SK-N-SH (cell line): ENCODE data around the gene KPNA4. TPM values are rescaled to one million over a fixed set of nuclear protein-coding genes. Genes with fewer than 3 reads are reported as not detected.

Experiments used
- CTCF ChIA-PET: fragments of 300-600, 350-600 bp; formaldehyde crosslinking; extraction: SDS; loops from one replicate; lab custom pipeline; 2021; lab: Yijun Ruan, JAX
- POLR2A ChIA-PET: fragments of 350-600 bp; sonication (Branson Sonifier 250); formaldehyde crosslinking; extraction: SDS; loops from one replicate; lab custom pipeline; 2020; ENCODE audit warnings: antibody characterized with exemption, inconsistent platforms; lab: Yijun Ruan, JAX
- DNase-seq: peaks from one replicate; pipeline ENCODE4 v3.0.0; 2012
- H2AFZ ChIP-seq: fragments of 200-600 bp; sonication (generic); 2 replicates; pipeline ENCODE4 v1.8.1; 2016; ENCODE audit warnings: antibody characterized with exemption, mild to moderate bottlenecking, low read depth
- H3F3A ChIP-seq: fragments of 200-600 bp; sonication (generic); replicated peaks from 2 replicates; pipeline ENCODE3; 2016; ENCODE audit warnings: antibody characterized with exemption, mild to moderate bottlenecking; ENCODE audit not compliant: insufficient read depth
- H3K27ac ChIP-seq, 2 experiments: fragments of 200-500 bp in 1 of 2; fragments of 200-600 bp in 1 of 2; sonication (Bioruptor generic) in 1 of 2; sonication (generic), shearing (Covaris generic) in 1 of 2; 2 replicates each; pipeline versions ENCODE4 v1.5.1 to v1.6.1; 2014 to 2016; ENCODE audit warnings: low read depth in 2 of 2, inconsistent platforms in 1 of 2, low read length in 1 of 2, mild to moderate bottlenecking in 1 of 2, mixed read lengths in 1 of 2
- H3K27me3 ChIP-seq: fragments of 200-600 bp; sonication (generic), shearing (Covaris generic); 2 replicates; pipeline ENCODE4 v1.6.1; 2016; ENCODE audit warnings: mixed run types; ENCODE audit not compliant: insufficient read depth
- H3K36me3 ChIP-seq, 2 experiments: fragments of 200-500 bp in 1 of 2; fragments of 200-600 bp in 1 of 2; sonication (Bioruptor generic) in 1 of 2; sonication (generic) in 1 of 2; replicated peaks in 1 of 2; 2 replicates each; pipeline versions ENCODE3 to v1.5.1; 2014 to 2016; ENCODE audit warnings: low read length in 1 of 2, mild to moderate bottlenecking in 1 of 2; ENCODE audit not compliant: insufficient read depth in 2 of 2, control insufficient read depth in 1 of 2
- H3K4me1 ChIP-seq, 2 experiments: fragments of 200-500 bp in 1 of 2; fragments of 200-600 bp in 1 of 2; sonication (Bioruptor generic) in 1 of 2; sonication (generic), shearing (Covaris generic) in 1 of 2; 2 replicates each; pipeline versions ENCODE4 v1.5.1 to v1.6.1; 2014 to 2016; ENCODE audit warnings: low read depth in 1 of 2, low read length in 1 of 2, mixed run types in 1 of 2; ENCODE audit not compliant: insufficient read depth in 2 of 2, control insufficient read depth in 1 of 2
- H3K4me2 ChIP-seq: fragments of 200-600 bp; sonication (generic), shearing (Covaris generic); 2 replicates; pipeline ENCODE4 v1.6.1; 2017; ENCODE audit warnings: mixed run types
- H3K4me3 ChIP-seq, 2 experiments: fragments of 200-500 bp in 1 of 2; fragments of 200-600 bp in 1 of 2; sonication (Bioruptor generic) in 1 of 2; sonication (generic), shearing (Covaris generic) in 1 of 2; 2 replicates each; pipeline versions ENCODE4 v1.5.1 to v1.8.1; 2014 to 2016; ENCODE audit warnings: low read depth in 2 of 2, inconsistent platforms in 1 of 2, low read length in 1 of 2, mild to moderate bottlenecking in 1 of 2, mixed read lengths in 1 of 2, moderate library complexity in 1 of 2
- H3K79me2 ChIP-seq: fragments of 200-600 bp; sonication (generic); 2 replicates; pipeline ENCODE4 v1.8.1; 2017; ENCODE audit warnings: mild to moderate bottlenecking; ENCODE audit not compliant: insufficient read depth
- H3K9ac ChIP-seq: fragments of 200-600 bp; sonication (generic); 2 replicates; pipeline ENCODE4 v1.6.1; 2017; ENCODE audit warnings: mixed run types
- H3K9me2 ChIP-seq: fragments of 200-600 bp; sonication (generic); 2 replicates; pipeline ENCODE4 v1.6.1; 2017; ENCODE audit warnings: mixed run types
- H3K9me3 ChIP-seq: fragments of 200-600 bp; sonication (generic); 2 replicates; pipeline ENCODE4 v1.6.1; 2017; ENCODE audit warnings: mixed run types, mild to moderate bottlenecking, moderate library complexity
- H4K20me1 ChIP-seq: fragments of 200-600 bp; sonication (generic); 2 replicates; pipeline ENCODE4 v1.6.1; 2017; ENCODE audit warnings: mild to moderate bottlenecking, mixed run types; ENCODE audit not compliant: insufficient read depth
- CTCF ChIP-seq: fragments of 200-600 bp; sonication (generic); IDR thresholded peaks from 2 replicates; pipeline ENCODE4 v1.6.1; 2017; ENCODE audit warnings: antibody characterized with exemption, mild to moderate bottlenecking, moderate library complexity
- FOSL2 ChIP-seq: IDR thresholded peaks from 2 replicates; pipeline ENCODE4 v1.4.0; 2012; ENCODE audit warnings: low read depth, mild to moderate bottlenecking, moderate library complexity, borderline replicate concordance
- GABPA ChIP-seq: IDR thresholded peaks from 2 replicates; pipeline ENCODE4 v1.4.0; 2012; ENCODE audit warnings: low read depth, mild to moderate bottlenecking
- GATA2 ChIP-seq: sonication (generic); formaldehyde crosslinking; IDR thresholded peaks from 2 replicates; pipeline ENCODE4 v1.5.0; 2020; ENCODE audit warnings: mild to moderate bottlenecking, missing genetic modification reagents
- JUND ChIP-seq: IDR thresholded peaks from 2 replicates; pipeline ENCODE4 v1.4.0; 2012
- MAX ChIP-seq: IDR thresholded peaks from 2 replicates; pipeline ENCODE4 v1.4.0; 2012; ENCODE audit warnings: low read depth
- MXI1 ChIP-seq: IDR thresholded peaks from 2 replicates; pipeline ENCODE4 v1.6.1; 2012; ENCODE audit warnings: mild to moderate bottlenecking, low read depth, low read length, improper control_type of control experiment
- NFIC ChIP-seq: IDR thresholded peaks from 2 replicates; pipeline ENCODE4 v1.4.0; 2012; ENCODE audit warnings: borderline replicate concordance
- POLR2AphosphoS5 ChIP-seq: IDR thresholded peaks from 2 replicates; pipeline ENCODE4 v1.6.1; 2012; ENCODE audit warnings: low read depth, low read length
- RFX5 ChIP-seq: IDR thresholded peaks from 2 replicates; pipeline ENCODE4 v1.6.1; 2012; ENCODE audit warnings: mild to moderate bottlenecking, improper control_type of control experiment, low read length
- RXRA ChIP-seq: IDR thresholded peaks from 2 replicates; pipeline ENCODE4 v1.4.0; 2012; ENCODE audit warnings: low read depth, mild to moderate bottlenecking, borderline replicate concordance
- YY1 ChIP-seq: IDR thresholded peaks from 2 replicates; pipeline ENCODE4 v1.4.0; 2012; ENCODE audit warnings: low read depth, mild to moderate bottlenecking
- WGBS: methylation state at CpG from one replicate; pipeline ENCODE4 v1.1.6; 2017; ENCODE audit warnings: low lambda C conversion rate; 5-methylcytosine and 5-hydroxymethylcytosine counted together
- polyA plus RNA-seq, 3 experiments: library from polyadenylated mRNA; depleted of rRNA; stranded (reverse); fragments of >200 nt; gene quantifications; 2 replicates each; pipeline ENCODE4 v1.2.3, GENCODE V29; 2012
- TF ChIP-seq, protein P1 (sequence below): IDR thresholded peaks from 2 replicates; pipeline ENCODE4 v1.6.1; 2012; ENCODE audit warnings: mild to moderate bottlenecking, low read depth, low read length, moderate library complexity

KPNA4 gene
- polyA plus RNA-seq, 1 of the 3 experiments (the other 2 are of a cell fraction): 7.4 TPM

GRCh38 chr3:160471892-160472291 lies 93.5 kb downstream of the KPNA4 start:
- Histone ChIP-seq H4K20me1 (no peaks in the 10 kb centered on the region), H3K4me1 (peaks cover 17 to 22% of the 10 kb centered on the region in 2 experiments), H3K9me3 (no peaks in the 10 kb centered on the region), H3K27ac (no peak overlapping the region), H3K27me3 (no peaks in the 10 kb centered on the region), H3K79me2 (no peaks in the 10 kb centered on the region), H3K9me2 (no peaks in the 10 kb centered on the region), H3K9ac (no peak overlapping the region), H3F3A (peaks cover 39% of the 10 kb centered on the region), H3K4me2 (no peak overlapping the region), H3K4me3 (no peak overlapping the region), H2AFZ (no peak overlapping the region), H3K36me3 (no peaks in the 10 kb centered on the region)
- no peak for DNase-seq
- POLR2A ChIA-PET: no interaction called here
- TF ChIP-seq MXI1 (no peak), RFX5 (no peak), NFIC (no peak), YY1 (no peak), MAX (no peak)
- TF ChIP-seq, protein P1, sequence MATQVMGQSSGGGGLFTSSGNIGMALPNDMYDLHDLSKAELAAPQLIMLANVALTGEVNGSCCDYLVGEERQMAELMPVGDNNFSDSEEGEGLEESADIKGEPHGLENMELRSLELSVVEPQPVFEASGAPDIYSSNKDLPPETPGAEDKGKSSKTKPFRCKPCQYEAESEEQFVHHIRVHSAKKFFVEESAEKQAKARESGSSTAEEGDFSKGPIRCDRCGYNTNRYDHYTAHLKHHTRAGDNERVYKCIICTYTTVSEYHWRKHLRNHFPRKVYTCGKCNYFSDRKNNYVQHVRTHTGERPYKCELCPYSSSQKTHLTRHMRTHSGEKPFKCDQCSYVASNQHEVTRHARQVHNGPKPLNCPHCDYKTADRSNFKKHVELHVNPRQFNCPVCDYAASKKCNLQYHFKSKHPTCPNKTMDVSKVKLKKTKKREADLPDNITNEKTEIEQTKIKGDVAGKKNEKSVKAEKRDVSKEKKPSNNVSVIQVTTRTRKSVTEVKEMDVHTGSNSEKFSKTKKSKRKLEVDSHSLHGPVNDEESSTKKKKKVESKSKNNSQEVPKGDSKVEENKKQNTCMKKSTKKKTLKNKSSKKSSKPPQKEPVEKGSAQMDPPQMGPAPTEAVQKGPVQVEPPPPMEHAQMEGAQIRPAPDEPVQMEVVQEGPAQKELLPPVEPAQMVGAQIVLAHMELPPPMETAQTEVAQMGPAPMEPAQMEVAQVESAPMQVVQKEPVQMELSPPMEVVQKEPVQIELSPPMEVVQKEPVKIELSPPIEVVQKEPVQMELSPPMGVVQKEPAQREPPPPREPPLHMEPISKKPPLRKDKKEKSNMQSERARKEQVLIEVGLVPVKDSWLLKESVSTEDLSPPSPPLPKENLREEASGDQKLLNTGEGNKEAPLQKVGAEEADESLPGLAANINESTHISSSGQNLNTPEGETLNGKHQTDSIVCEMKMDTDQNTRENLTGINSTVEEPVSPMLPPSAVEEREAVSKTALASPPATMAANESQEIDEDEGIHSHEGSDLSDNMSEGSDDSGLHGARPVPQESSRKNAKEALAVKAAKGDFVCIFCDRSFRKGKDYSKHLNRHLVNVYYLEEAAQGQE: no peak
- CTCF ChIA-PET: no interaction called here
- WGBS: 58% methylated on average over 2 of the region's 2 CpGs

DNA sequence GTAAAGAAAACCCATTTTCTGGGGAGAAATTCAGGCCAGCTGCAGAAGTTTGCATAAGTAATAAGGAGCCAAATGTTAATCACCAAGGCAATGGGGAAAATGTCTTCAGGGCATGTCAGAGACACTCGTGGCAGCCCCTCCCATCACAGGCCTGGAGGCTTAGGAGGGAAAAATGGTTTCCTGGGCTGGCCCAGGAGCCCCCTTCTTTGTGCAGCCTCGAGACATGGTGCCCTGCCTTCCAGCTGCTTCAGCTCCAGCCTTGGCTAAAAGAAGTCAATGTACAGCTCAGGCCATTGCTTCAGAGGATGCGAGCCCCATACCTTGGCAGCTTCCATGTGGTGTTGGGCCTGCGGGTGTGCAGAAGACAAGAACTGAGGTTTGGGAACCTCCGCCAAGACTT lies 95.2 kb downstream of the KPNA4 start:
- no peaks in the 10 kb centered on the region for H3K79me2 ChIP-seq
- no peak for DNase-seq
- H2AFZ ChIP-seq: no peak overlapping the region
- no peak for TF ChIP-seq JUND
- TF ChIP-seq GABPA: no peak
- TF ChIP-seq POLR2AphosphoS5: no peak
- no peak for TF ChIP-seq FOSL2
- TF ChIP-seq RXRA: no peak
- TF ChIP-seq CTCF: no peak
- TF ChIP-seq GATA2: no peak
- H3K4me3 ChIP-seq: no peak overlapping the region
- no peaks in the 10 kb centered on the region for H3K9me3 ChIP-seq
- ChIA-PET CTCF (no interaction called here), POLR2A (no interaction called here)
- H3F3A ChIP-seq: peaks cover 27% of the 10 kb centered on the region
- H3K36me3 ChIP-seq: no peaks in the 10 kb centered on the region
- no peaks in the 10 kb centered on the region for H4K20me1 ChIP-seq
- no peak overlapping the region for H3K9ac ChIP-seq
- 75% methylated on average over 5 of the region's 5 CpGs for WGBS
- no peak overlapping the region for H3K27ac ChIP-seq
- no peak overlapping the region for H3K4me2 ChIP-seq
- no peaks in the 10 kb centered on the region for H3K9me2 ChIP-seq
- H3K4me1 ChIP-seq: peaks cover 14 to 15% of the 10 kb centered on the region in 2 experiments
- H3K27me3 ChIP-seq: no peaks in the 10 kb centered on the region
